Chondrocyte (in vitro differentiated cells): ENCODE data around the gene SERPINB10. TPM values are rescaled to one million over a fixed set of nuclear protein-coding genes. Genes with fewer than 3 reads are reported as not detected.

Source experiments
- DNase-seq: peaks from one replicate; pipeline ENCODE4 v3.0.0; 2021; ENCODE audit warnings: mixed read lengths, low spot score
- H3K27ac Mint-ChIP-seq: one replicate; pipeline ENCODE4 v1.8.0; 2021; ENCODE audit warnings: mild to moderate bottlenecking, moderate library complexity, mixed read lengths; ENCODE audit not compliant: unreplicated experiment
- H3K27me3 Mint-ChIP-seq: 2 replicates; pipeline ENCODE4 v1.8.0; 2021; ENCODE audit warnings: low read depth, mixed read lengths
- H3K36me3 Mint-ChIP-seq: 2 replicates; pipeline ENCODE4 v1.8.0; 2021; ENCODE audit warnings: low read depth, mixed read lengths
- H3K4me1 Mint-ChIP-seq: 2 replicates; pipeline ENCODE4 v1.8.0; 2021; ENCODE audit warnings: low read depth, mild to moderate bottlenecking, mixed read lengths
- H3K4me3 Mint-ChIP-seq: one replicate; pipeline ENCODE4 v1.8.0; 2021; ENCODE audit warnings: mild to moderate bottlenecking, moderate library complexity, mixed read lengths; ENCODE audit not compliant: unreplicated experiment
- H3K9me3 Mint-ChIP-seq: 2 replicates; pipeline ENCODE4 v1.8.0; 2021; ENCODE audit warnings: low read depth, mixed read lengths
- total RNA-seq: library from RNA; stranded (reverse); gene quantifications from 3 replicates; pipeline ENCODE4 v1.2.1, GENCODE V29; 2021
- TF ChIP-seq, protein P1 (sequence below): fragments of 200-600 bp; sonication (generic); IDR thresholded peaks from 2 replicates; pipeline ENCODE4 v1.5.0; 2021; ENCODE audit warnings: antibody characterized with exemption, mild to moderate bottlenecking, moderate library complexity

Gene SERPINB10
- total RNA-seq, 1 donor from 2014 or later = not detected

DNA sequence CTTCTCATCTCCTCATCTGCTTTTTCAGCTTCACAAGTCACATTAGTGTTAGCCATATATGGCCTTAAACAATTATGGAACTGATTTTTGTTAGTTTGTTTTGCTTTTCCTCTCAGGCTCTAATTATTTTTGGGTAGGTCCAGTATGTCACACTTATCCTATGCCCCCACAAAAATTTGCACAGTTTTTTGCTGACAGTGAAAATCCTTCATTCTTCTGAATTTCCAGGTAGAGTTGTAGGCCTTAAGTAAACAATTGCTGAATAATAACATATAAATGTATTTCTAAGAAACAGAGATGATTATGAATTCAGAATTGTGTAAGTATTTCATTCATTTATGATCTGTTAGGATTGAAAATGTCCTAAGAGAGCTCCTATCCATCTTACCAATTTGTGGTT lies 8.6 kb upstream of the SERPINB10 start:
- TF ChIP-seq, protein P1, sequence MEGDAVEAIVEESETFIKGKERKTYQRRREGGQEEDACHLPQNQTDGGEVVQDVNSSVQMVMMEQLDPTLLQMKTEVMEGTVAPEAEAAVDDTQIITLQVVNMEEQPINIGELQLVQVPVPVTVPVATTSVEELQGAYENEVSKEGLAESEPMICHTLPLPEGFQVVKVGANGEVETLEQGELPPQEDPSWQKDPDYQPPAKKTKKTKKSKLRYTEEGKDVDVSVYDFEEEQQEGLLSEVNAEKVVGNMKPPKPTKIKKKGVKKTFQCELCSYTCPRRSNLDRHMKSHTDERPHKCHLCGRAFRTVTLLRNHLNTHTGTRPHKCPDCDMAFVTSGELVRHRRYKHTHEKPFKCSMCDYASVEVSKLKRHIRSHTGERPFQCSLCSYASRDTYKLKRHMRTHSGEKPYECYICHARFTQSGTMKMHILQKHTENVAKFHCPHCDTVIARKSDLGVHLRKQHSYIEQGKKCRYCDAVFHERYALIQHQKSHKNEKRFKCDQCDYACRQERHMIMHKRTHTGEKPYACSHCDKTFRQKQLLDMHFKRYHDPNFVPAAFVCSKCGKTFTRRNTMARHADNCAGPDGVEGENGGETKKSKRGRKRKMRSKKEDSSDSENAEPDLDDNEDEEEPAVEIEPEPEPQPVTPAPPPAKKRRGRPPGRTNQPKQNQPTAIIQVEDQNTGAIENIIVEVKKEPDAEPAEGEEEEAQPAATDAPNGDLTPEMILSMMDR = no peak
- Mint-ChIP-seq H3K36me3 (no peaks in the 10 kb centered on the region), H3K27ac (no peak overlapping the region), H3K4me1 (no peaks in the 10 kb centered on the region), H3K4me3 (no peak overlapping the region), H3K27me3 (peaks cover 37% of the 10 kb centered on the region), H3K9me3 (no peaks in the 10 kb centered on the region)
- no peak for DNase-seq

- no peaks in the 10 kb centered on the region for H3K9me3 Mint-ChIP-seq
These were observed 3.7 kb upstream of the SERPINB10 start for GRCh38 chr18:63903851-63904570.

DNA sequence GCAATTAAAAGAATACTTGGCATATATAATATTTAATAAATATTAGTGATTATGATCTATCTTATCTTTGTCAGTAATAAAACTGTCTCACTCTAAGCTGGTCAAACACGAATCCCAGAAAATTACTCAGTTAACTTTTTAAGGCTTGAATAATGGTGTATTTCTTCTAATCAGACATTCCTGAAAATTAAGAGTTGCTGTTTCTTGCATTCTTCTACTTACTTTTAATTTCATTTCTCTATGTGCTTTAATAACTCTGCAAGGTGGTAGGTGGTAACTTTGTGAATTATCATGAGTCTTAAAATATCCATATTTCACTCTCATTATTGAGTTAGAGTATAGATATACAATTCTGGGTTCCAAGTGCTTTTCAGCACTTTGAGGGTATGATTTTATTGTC lies 3.1 kb upstream of the SERPINB10 start:
- peaks cover 35% of the 10 kb centered on the region for H3K27me3 Mint-ChIP-seq
- H3K27ac Mint-ChIP-seq = no peak overlapping the region
- H3K9me3 Mint-ChIP-seq = no peaks in the 10 kb centered on the region
- DNase-seq = no peak
- no peaks in the 10 kb centered on the region for H3K4me1 Mint-ChIP-seq
- H3K4me3 Mint-ChIP-seq = no peak overlapping the region
- H3K36me3 Mint-ChIP-seq = no peaks in the 10 kb centered on the region
- TF ChIP-seq, protein P1 = no peak

More at GRCh38 chr18:63903851-63904570, 3.7 kb upstream of the SERPINB10 start:
- Mint-ChIP-seq H3K4me1 (no peaks in the 10 kb centered on the region), H3K27ac (no peak overlapping the region), H3K4me3 (no peak overlapping the region), H3K36me3 (no peaks in the 10 kb centered on the region), H3K27me3 (peaks cover 36% of the 10 kb centered on the region)
- TF ChIP-seq, protein P1 = no peak
- no peak for DNase-seq

DNA sequence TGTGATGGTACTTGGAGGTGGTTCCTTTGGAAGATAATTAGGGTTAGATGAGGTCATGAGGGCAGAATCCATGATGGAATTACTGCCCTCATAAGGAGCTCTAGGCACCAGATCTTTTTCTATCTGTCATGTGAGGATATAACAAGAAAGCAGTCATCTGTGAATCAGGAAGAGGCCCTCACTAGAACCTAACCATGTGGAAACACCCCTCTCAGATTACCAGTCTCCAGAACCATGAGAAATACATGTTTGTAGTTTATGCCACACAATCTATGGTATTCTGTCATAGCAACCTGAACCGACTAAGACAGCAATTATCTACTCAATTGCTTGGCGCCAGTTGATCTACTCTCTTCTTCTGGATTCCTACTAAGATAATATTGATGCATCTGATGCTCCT lies 2.4 kb upstream of the SERPINB10 start:
- no peaks in the 10 kb centered on the region for H3K4me1 Mint-ChIP-seq
- DNase-seq = no peak
- no peak overlapping the region for H3K27ac Mint-ChIP-seq
- H3K4me3 Mint-ChIP-seq = no peak overlapping the region
- no peaks in the 10 kb centered on the region for H3K9me3 Mint-ChIP-seq
- TF ChIP-seq, protein P1 = no peak
- H3K27me3 Mint-ChIP-seq = peaks cover 33% of the 10 kb centered on the region
- no peaks in the 10 kb centered on the region for H3K36me3 Mint-ChIP-seq

DNA sequence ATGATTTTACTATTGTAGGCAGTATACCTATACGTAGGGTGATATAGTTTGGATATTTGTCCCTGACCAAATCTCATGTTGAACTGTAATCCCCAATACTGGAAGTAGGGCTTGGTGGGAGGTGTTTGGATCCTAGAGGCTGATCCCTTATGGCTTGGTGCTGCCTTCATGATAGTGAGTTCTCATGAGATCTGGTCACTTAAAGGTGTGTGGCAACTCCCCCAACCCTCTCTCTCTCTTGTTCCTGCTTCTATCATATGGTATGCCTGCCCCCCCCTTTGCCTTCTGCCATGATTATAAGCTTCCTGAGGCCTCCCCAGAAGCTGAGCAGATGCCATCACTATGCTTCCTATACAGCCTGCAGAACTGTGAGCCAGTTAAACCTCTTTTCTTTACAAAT lies 1.7 kb upstream of the SERPINB10 start:
- H3K4me1 Mint-ChIP-seq = no peaks in the 10 kb centered on the region
- no peaks in the 10 kb centered on the region for H3K9me3 Mint-ChIP-seq
- no peak overlapping the region for H3K27ac Mint-ChIP-seq
- TF ChIP-seq, protein P1 = no peak
- H3K36me3 Mint-ChIP-seq = no peaks in the 10 kb centered on the region
- DNase-seq = no peak
- H3K4me3 Mint-ChIP-seq = no peak overlapping the region
- peaks cover 32% of the 10 kb centered on the region for H3K27me3 Mint-ChIP-seq
